ENCODE measurements around the gene GTPBP6. TPM values are rescaled to one million over a fixed set of nuclear protein-coding genes. Genes with fewer than 3 reads are reported as not detected.
"Not testable (repeated sequence)": the region's sequence is repeated elsewhere in the genome, so short reads cannot be mapped to it uniquely, and the experiment has no call there.

GTPBP6 gene
- total RNA-seq, 1 experiment from 2014 or later: 148 TPM

DNA sequence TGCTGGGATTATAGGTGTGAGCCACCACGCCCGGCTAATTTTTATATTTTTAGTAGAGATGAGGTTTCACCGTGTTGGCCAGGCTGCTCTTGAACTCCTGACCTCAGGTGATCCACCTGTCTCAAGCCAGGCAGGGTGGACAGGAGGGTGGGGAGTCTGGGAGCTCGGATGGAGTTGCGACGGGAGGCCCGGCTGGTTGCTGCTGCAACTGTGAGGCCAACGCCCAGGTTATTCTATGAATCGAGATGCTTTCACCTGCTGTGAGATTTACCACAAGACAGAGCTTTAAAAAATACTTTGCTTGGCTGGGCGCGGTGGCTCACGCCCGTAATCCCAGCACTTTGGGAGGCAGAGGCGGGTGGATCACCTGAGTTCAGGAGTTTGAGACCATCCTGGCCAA lies 61.5 kb downstream of the GTPBP6 start:
- DNase-seq (ENCODE audit: low spot score); in situ Hi-C loops (cut with HindIII; ENCODE audit: low sequenced_read_pairs): not testable (repeated sequence)

DNA sequence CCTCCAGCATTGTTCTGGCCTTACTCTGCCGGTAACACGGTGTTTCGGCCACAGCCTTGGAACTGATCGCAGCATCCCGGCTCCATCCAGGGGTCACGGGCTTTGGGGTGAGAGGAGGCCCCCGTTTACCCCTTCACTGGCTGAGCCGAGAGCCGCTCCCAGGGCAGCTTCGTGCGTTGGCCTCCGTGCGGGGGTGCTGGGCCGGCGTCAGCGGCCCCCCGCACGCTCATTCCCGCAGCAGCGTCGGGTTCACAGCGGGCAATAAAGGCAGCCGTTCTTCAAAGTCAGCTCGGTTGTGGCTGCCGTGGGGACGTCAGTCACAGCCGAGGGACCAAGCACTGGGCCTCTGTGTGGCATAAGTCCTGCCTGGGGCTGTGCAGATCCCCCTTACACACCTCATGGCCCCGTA lies 62.7 kb downstream of the GTPBP6 start:
- in situ Hi-C loops (cut with HindIII; ENCODE audit: low sequenced_read_pairs): no loop called here
- DNase-seq (ENCODE audit: low spot score): no peak

Other genes starting within 250 kb of the GTPBP6 start
- 18.9 and 24.0 TPM in 2 replicates for gene PLCXD1, start 37.4 kb downstream of the GTPBP6 start, total RNA-seq (2014; rRNA removed; shearing (Covaris generic))
- 77.9 and 104 TPM in 2 replicates for gene PPP2R3B, start 68.1 kb upstream of the GTPBP6 start, total RNA-seq (2014; rRNA removed; shearing (Covaris generic))